Mesendoderm (in vitro differentiated cells): ENCODE data around the gene PRAF2.

Source experiments
- DNase-seq: peaks from one replicate; pipeline ENCODE4 v3.0.0; 2013
- H2AK5ac ChIP-seq: 2 replicates; pipeline ENCODE4 v1.6.1; 2013; ENCODE audit warnings: low read length, inconsistent platforms
- H2BK120ac ChIP-seq: 2 replicates; pipeline ENCODE4 v1.6.1; 2013; ENCODE audit warnings: low read depth, mild to moderate bottlenecking, low read length, moderate library complexity, mixed read lengths
- H2BK15ac ChIP-seq: replicated peaks from 2 replicates; pipeline ENCODE4 v1.6.1; 2013; ENCODE audit warnings: low read depth, mild to moderate bottlenecking, moderate library complexity
- H2BK5ac ChIP-seq: 2 replicates; pipeline ENCODE4 v1.6.1; 2013; ENCODE audit warnings: low read length, inconsistent platforms
- H3K18ac ChIP-seq: 2 replicates; pipeline ENCODE4 v1.6.1; 2013; ENCODE audit warnings: mild to moderate bottlenecking, low read length, mixed read lengths
- H3K23ac ChIP-seq: one replicate; pipeline ENCODE4 v1.6.1; 2013; ENCODE audit warnings: low read length
- H3K27ac ChIP-seq: 2 replicates; pipeline ENCODE4 v1.5.1; 2013; ENCODE audit warnings: low read depth, mild to moderate bottlenecking, inconsistent platforms, low read length, moderate library complexity
- H3K27me3 ChIP-seq: 2 replicates; pipeline ENCODE4 v1.6.1; 2013; ENCODE audit warnings: low read length, control low read depth, mild to moderate bottlenecking, inconsistent platforms; ENCODE audit not compliant: insufficient read depth, poor library complexity
- H3K36me3 ChIP-seq: 2 replicates; pipeline ENCODE4 v1.6.1; 2013; ENCODE audit warnings: low read length, inconsistent platforms; ENCODE audit not compliant: control insufficient read depth, insufficient read depth
- H3K4ac ChIP-seq: one replicate; pipeline ENCODE4 v1.6.1; 2013; ENCODE audit warnings: low read depth, mild to moderate bottlenecking, low read length, moderate library complexity
- H3K4me1 ChIP-seq: 2 replicates; pipeline ENCODE4 v1.6.1; 2013; ENCODE audit warnings: low read depth, low read length, inconsistent platforms; ENCODE audit not compliant: control insufficient read depth
- H3K4me2 ChIP-seq: 2 replicates; pipeline ENCODE4 v1.6.1; 2013; ENCODE audit warnings: low read length
- H3K4me3 ChIP-seq: 2 replicates; pipeline ENCODE4 v1.5.1; 2013; ENCODE audit warnings: mild to moderate bottlenecking, low read length
- H3K56ac ChIP-seq: one replicate; pipeline ENCODE4 v1.6.1; 2013; ENCODE audit warnings: low read length
- H3K79me1 ChIP-seq: 2 replicates; pipeline ENCODE4 v1.6.1; 2013; ENCODE audit warnings: low read length, inconsistent platforms
- H3K79me2 ChIP-seq: 2 replicates; pipeline ENCODE4 v1.6.1; 2013; ENCODE audit warnings: mild to moderate bottlenecking, low read length; ENCODE audit not compliant: control insufficient read depth, insufficient read depth
- H3K9ac ChIP-seq: 2 replicates; pipeline ENCODE4 v1.6.1; 2013; ENCODE audit warnings: low read length, inconsistent platforms
- H4K5ac ChIP-seq: one replicate; pipeline ENCODE4 v1.6.1; 2013; ENCODE audit warnings: low read length
- H4K8ac ChIP-seq: one replicate; pipeline ENCODE4 v1.6.1; 2013; ENCODE audit warnings: low read depth, mild to moderate bottlenecking, control low read depth, low read length, moderate library complexity
- WGBS: extraction: QIAGEN DNeasy Blood & Tissue Kit; methylation state at CpG from one replicate; pipeline ENCODE4 v1.1.7; 2013; ENCODE audit warnings: low lambda C conversion rate, missing lambda C conversion rate; ENCODE audit not compliant: insufficient coverage; ENCODE audit errors: extremely low coverage; 5-methylcytosine and 5-hydroxymethylcytosine counted together

Gene PRAF2

DNA sequence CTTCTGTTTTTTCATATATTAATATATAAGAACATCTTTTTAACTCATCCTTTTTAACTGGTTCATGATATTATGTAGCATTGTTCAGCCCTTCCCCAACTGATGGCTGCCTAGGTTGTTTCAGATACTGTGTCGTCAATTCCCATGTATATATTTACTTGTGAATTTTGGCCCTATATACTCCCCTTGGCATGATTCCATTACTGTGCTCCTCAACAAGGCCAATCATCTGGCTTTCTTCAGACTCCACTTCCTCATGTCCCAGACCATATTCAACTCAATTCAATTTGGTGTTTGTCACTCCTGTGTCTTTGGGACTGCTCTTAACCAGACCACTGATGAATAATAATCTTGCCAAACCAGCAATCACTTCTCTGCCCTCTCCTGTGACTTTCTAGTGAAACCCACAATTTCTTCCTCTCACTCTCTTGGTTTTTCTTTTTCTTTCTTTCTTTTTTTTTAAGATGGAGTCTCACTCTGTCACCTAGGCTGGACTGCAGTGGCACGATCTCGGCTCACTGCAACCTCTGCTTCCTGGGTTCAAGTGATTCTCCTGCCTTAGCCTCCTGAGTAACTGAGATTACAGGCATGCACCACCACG, 8.6 kb upstream of the PRAF2 start:
- H3K27me3 ChIP-seq = no peaks in the 10 kb centered on the region
- H3K4me1 ChIP-seq = no peaks in the 10 kb centered on the region
- H3K18ac ChIP-seq = no peak overlapping the region
- no peak for DNase-seq
- H2BK15ac ChIP-seq = no peak overlapping the region
- H3K9ac ChIP-seq = no peak overlapping the region
- H3K4me3 ChIP-seq = no peak overlapping the region
- H3K4me2 ChIP-seq = no peak overlapping the region
- no peak overlapping the region for H2BK5ac ChIP-seq
- H3K4ac ChIP-seq = no peak overlapping the region
- H4K5ac ChIP-seq = no peak overlapping the region
- H2AK5ac ChIP-seq = no peak overlapping the region
- H3K27ac ChIP-seq = no peak overlapping the region
- no peaks in the 10 kb centered on the region for H3K36me3 ChIP-seq
- no CpG with 5 or more reads among the region's 4 CpGs for WGBS
- H3K79me2 ChIP-seq = no peaks in the 10 kb centered on the region
- no peak overlapping the region for H3K23ac ChIP-seq
- no peak overlapping the region for H2BK120ac ChIP-seq
- no peak overlapping the region for H4K8ac ChIP-seq
- H3K56ac ChIP-seq = no peak overlapping the region
- H3K79me1 ChIP-seq = no peaks in the 10 kb centered on the region

- Histone ChIP-seq H3K27ac (peak within 1 kb of the TSS; percentile 57), H3K4ac (peak within 1 kb of the TSS; percentile 2), H4K5ac (no peak within 1 kb of the TSS), H3K27me3 (no peaks in the 10 kb centered on the region), H3K36me3 (no peaks in the 10 kb centered on the region), H3K4me3 (peak within 1 kb of the TSS; percentile 53), H4K8ac (no peak within 1 kb of the TSS), H2BK5ac (no peak within 1 kb of the TSS), H3K4me2 (peak within 1 kb of the TSS; percentile 1), H3K23ac (no peak within 1 kb of the TSS), H2BK15ac (no peak within 1 kb of the TSS), H2BK120ac (no peak within 1 kb of the TSS), H3K18ac (peak within 1 kb of the TSS; percentile 85), H3K56ac (peak within 1 kb of the TSS; percentile 83), H2AK5ac (no peak within 1 kb of the TSS), H3K4me1 (no peaks in the 10 kb centered on the region), H3K79me2 (no peaks in the 10 kb centered on the region), H3K9ac (peak within 1 kb of the TSS; percentile 66), H3K79me1 (no peaks in the 10 kb centered on the region)
- peak; percentile 76 for DNase-seq
- no CpG with 5 or more reads among the region's 55 CpGs for WGBS
Observed at GRCh38 chrX:49079489-49080428, 6.0 kb upstream of the PRAF2 start, which contains the start of gene WDR45. TSS of gene WDR45 (minus strand) at chrX:49079887. CDS start at chrX:49078095, 1,792 bp downstream.

DNA sequence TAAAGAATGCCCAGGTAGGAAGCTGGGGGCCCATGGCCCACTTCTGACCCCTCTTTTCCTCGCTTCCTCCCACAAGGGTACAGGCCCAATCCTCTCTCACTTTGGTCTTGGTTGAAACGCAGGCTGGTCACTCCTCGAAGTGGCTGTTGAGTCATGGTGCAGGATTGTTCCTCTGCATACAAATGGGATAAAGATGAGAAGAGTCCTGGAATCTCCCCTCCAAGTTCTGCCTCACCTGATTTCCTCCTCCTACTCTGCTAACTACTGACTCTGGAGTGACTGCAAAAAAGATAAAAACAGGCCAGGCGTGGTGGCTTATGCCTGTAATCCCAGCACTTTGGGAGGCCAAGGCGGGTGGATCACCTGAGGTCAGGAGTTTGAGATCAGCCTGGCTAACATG, 4.1 kb upstream of the PRAF2 start:
- H3K9ac ChIP-seq = no peak overlapping the region
- H3K4ac ChIP-seq = no peak overlapping the region
- H4K8ac ChIP-seq = no peak overlapping the region
- H3K23ac ChIP-seq = no peak overlapping the region
- H3K27me3 ChIP-seq = no peaks in the 10 kb centered on the region
- H4K5ac ChIP-seq = no peak overlapping the region
- H2BK5ac ChIP-seq = no peak overlapping the region
- no peak overlapping the region for H2BK15ac ChIP-seq
- H2BK120ac ChIP-seq = no peak overlapping the region
- H3K4me1 ChIP-seq = no peaks in the 10 kb centered on the region
- H3K36me3 ChIP-seq = no peaks in the 10 kb centered on the region
- no peak overlapping the region for H2AK5ac ChIP-seq
- no CpG with 5 or more reads among the region's 5 CpGs for WGBS
- no peaks in the 10 kb centered on the region for H3K79me1 ChIP-seq
- no peak overlapping the region for H3K56ac ChIP-seq
- no peak overlapping the region for H3K27ac ChIP-seq
- no peaks in the 10 kb centered on the region for H3K79me2 ChIP-seq
- no peak overlapping the region for H3K4me2 ChIP-seq
- H3K4me3 ChIP-seq = no peak overlapping the region
- no peak overlapping the region for H3K18ac ChIP-seq
- no peak for DNase-seq

DNA sequence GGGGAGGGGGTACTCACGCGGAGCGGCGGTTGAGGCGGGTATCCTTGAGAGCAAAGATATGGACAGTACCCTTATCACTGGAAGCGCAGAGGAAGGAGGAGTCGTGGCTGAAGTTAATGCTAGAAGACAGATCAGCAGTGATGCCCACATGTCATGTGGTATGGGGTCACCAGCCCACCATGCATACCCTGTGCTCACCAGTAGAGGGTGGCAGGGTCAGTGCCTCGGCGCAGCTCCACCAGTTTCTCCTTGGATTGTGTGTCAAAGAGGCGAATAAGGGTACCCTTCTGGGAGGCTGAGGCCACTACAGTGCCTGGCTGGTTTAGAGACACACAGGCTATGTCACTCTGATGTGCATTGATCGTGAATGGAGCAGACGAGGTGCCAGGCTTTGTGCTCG, 1.5 kb upstream of the PRAF2 start:
- Histone ChIP-seq H3K4ac (no peak overlapping the region), H4K8ac (no peak overlapping the region), H3K4me1 (no peaks in the 10 kb centered on the region), H4K5ac (no peak overlapping the region), H3K4me3 (no peak overlapping the region), H2BK5ac (no peak overlapping the region), H2AK5ac (no peak overlapping the region), H3K9ac (no peak overlapping the region), H3K18ac (no peak overlapping the region), H3K79me1 (no peaks in the 10 kb centered on the region), H3K23ac (no peak overlapping the region), H3K36me3 (no peaks in the 10 kb centered on the region), H3K79me2 (no peaks in the 10 kb centered on the region), H3K27me3 (no peaks in the 10 kb centered on the region), H3K56ac (no peak overlapping the region), H2BK120ac (no peak overlapping the region), H2BK15ac (no peak overlapping the region), H3K27ac (no peak overlapping the region), H3K4me2 (no peak overlapping the region)
- no CpG with 5 or more reads among the region's 13 CpGs for WGBS
- DNase-seq = peak; percentile 25

- Histone ChIP-seq H3K18ac (no peak overlapping the region), H3K4me2 (peak overlapping the region; percentile 18), H3K79me2 (no peaks in the 10 kb centered on the region), H3K36me3 (no peaks in the 10 kb centered on the region), H3K23ac (no peak overlapping the region), H2BK15ac (no peak overlapping the region), H3K4me3 (no peak overlapping the region), H3K4me1 (no peaks in the 10 kb centered on the region), H3K27ac (no peak overlapping the region), H3K9ac (no peak overlapping the region), H2AK5ac (no peak overlapping the region), H4K5ac (no peak overlapping the region), H3K56ac (peak overlapping the region; percentile 7), H2BK5ac (no peak overlapping the region), H2BK120ac (no peak overlapping the region), H4K8ac (no peak overlapping the region), H3K4ac (no peak overlapping the region), H3K79me1 (no peaks in the 10 kb centered on the region), H3K27me3 (no peaks in the 10 kb centered on the region)
- WGBS = no CpG with 5 or more reads among the region's 10 CpGs
- no peak for DNase-seq
Observed at GRCh38 chrX:49072712-49073095, 1.1 kb downstream of the PRAF2 start.
